CD14-positive monocyte (primary cell): ENCODE results near the gene CDCA7L. TPM values are rescaled to one million over a fixed set of nuclear protein-coding genes. Genes with fewer than 3 reads are reported as not detected.

Source experiments
- DNase-seq, 3 donors: peaks; one replicate each; pipeline ENCODE4 v3.0.0-alpha.2; 2011 to 2022
- H2AFZ ChIP-seq: 2 replicates; pipeline ENCODE4 v1.6.0; 2012; ENCODE audit warnings: mild to moderate bottlenecking, low read depth, low read length, inconsistent platforms; ENCODE audit not compliant: insufficient read depth, poor library complexity, severe bottlenecking
- H3K27ac ChIP-seq, 2 donors: 1 replicate in 1 of 2; 2 replicates in 1 of 2; pipeline ENCODE4 v1.5.1; 2012 to 2013; ENCODE audit warnings: low read length in 2 of 2, control low read depth in 1 of 2, inconsistent platforms in 1 of 2, low read depth in 1 of 2, mild to moderate bottlenecking in 1 of 2
- H3K27me3 ChIP-seq, 2 donors: one replicate each; pipeline versions ENCODE4 v1.6.0 to v1.6.1; 2011 to 2013; ENCODE audit warnings: low read length in 2 of 2; ENCODE audit not compliant: control insufficient read depth in 2 of 2, insufficient read depth in 2 of 2
- H3K36me3 ChIP-seq, 2 donors: replicated peaks in 1 of 2; 1 replicate in 1 of 2; 2 replicates in 1 of 2; pipeline versions ENCODE4 v1.5.1 to v1.6.1; 2012 to 2013; ENCODE audit warnings: low read length in 2 of 2, control low read depth in 1 of 2, inconsistent platforms in 1 of 2, mild to moderate bottlenecking in 1 of 2; ENCODE audit not compliant: insufficient read depth in 2 of 2, control insufficient read depth in 1 of 2
- H3K4me1 ChIP-seq, 2 donors: 1 replicate in 1 of 2; 2 replicates in 1 of 2; pipeline versions ENCODE4 v1.5.1 to v1.6.1; 2012 to 2013; ENCODE audit warnings: low read length in 2 of 2, control low read depth in 1 of 2, inconsistent platforms in 1 of 2, mild to moderate bottlenecking in 1 of 2, moderate library complexity in 1 of 2; ENCODE audit not compliant: insufficient read depth in 2 of 2, control insufficient read depth in 1 of 2
- H3K4me2 ChIP-seq: replicated peaks from 2 replicates; pipeline ENCODE3; 2012; ENCODE audit warnings: low read length, moderate library complexity, mild to moderate bottlenecking; ENCODE audit not compliant: poor library complexity, severe bottlenecking; ENCODE audit errors: extremely low read depth
- H3K4me3 ChIP-seq, 3 experiments: fragments of 200-600 bp in 1 of 3; sonication (generic) in 1 of 3; replicated peaks in 1 of 3; 1 replicate in 2 of 3; 2 replicates in 1 of 3; pipeline ENCODE4 v1.5.1; 2011 to 2013; ENCODE audit warnings: low read length in 3 of 3, mild to moderate bottlenecking in 3 of 3, control low read depth in 2 of 3, low read depth in 2 of 3, inconsistent platforms in 1 of 3, moderate library complexity in 1 of 3
- H3K79me2 ChIP-seq: 2 replicates; pipeline ENCODE4 v1.6.0; 2012; ENCODE audit warnings: mild to moderate bottlenecking, control low read depth, inconsistent platforms, low read length, moderate library complexity; ENCODE audit not compliant: insufficient read depth
- H3K9ac ChIP-seq: 2 replicates; pipeline ENCODE4 v1.6.0; 2017; ENCODE audit warnings: low read length, mild to moderate bottlenecking; ENCODE audit not compliant: insufficient read depth, poor library complexity, severe bottlenecking
- H3K9me3 ChIP-seq, 2 donors: replicated peaks in 1 of 2; 1 replicate in 1 of 2; 2 replicates in 1 of 2; pipeline versions ENCODE4 v1.5.1 to v1.6.1; 2012 to 2013; ENCODE audit warnings: low read length in 2 of 2, control low read depth in 1 of 2; ENCODE audit not compliant: control insufficient read depth in 1 of 2, insufficient read depth in 1 of 2
- H4K20me1 ChIP-seq: 2 replicates; pipeline ENCODE4 v1.6.0; 2012; ENCODE audit warnings: mild to moderate bottlenecking, low read length, control low read depth, moderate library complexity; ENCODE audit not compliant: insufficient read depth
- H3K27ac Mint-ChIP-seq, 7 donors: one replicate each; pipeline ENCODE4 v1.8.0; 2020; ENCODE audit warnings: mild to moderate bottlenecking in 7 of 7, mixed read lengths in 7 of 7, moderate library complexity in 6 of 7, inconsistent platforms in 2 of 7
- H3K27me3 Mint-ChIP-seq, 3 donors: one replicate each; pipeline ENCODE4 v1.8.0; 2021 to 2022; ENCODE audit warnings: low read depth in 3 of 3, mild to moderate bottlenecking in 3 of 3, mixed read lengths in 3 of 3, moderate library complexity in 3 of 3, inconsistent platforms in 1 of 3
- H3K36me3 Mint-ChIP-seq, 2 donors: one replicate each; pipeline ENCODE4 v1.8.0; 2020; ENCODE audit warnings: mixed read lengths in 2 of 2, inconsistent platforms in 1 of 2, mild to moderate bottlenecking in 1 of 2
- H3K4me1 Mint-ChIP-seq: one replicate; pipeline ENCODE4 v1.8.0; 2020; ENCODE audit warnings: mild to moderate bottlenecking, mixed read lengths
- H3K4me3 Mint-ChIP-seq, 2 donors: one replicate each; pipeline ENCODE4 v1.8.0; 2020; ENCODE audit warnings: mild to moderate bottlenecking in 2 of 2, mixed read lengths in 2 of 2, moderate library complexity in 1 of 2
- H3K9me3 Mint-ChIP-seq, 7 donors: one replicate each; pipeline ENCODE4 v1.8.0; 2020 to 2022; ENCODE audit warnings: mixed read lengths in 7 of 7, mild to moderate bottlenecking in 6 of 7, moderate library complexity in 6 of 7, inconsistent platforms in 2 of 7
- WGBS: methylation state at CpG from one replicate; pipeline ENCODE4 v1.1.5; 2013; ENCODE audit warnings: missing lambda C conversion rate; ENCODE audit not compliant: insufficient coverage; 5-methylcytosine and 5-hydroxymethylcytosine counted together
- intact Hi-C, 2 donors: fragments of 100-400 bp; cut with micrococcal nuclease; formaldehyde crosslinking; loops; one replicate each; pipeline versions ENCODE4 v1.15.0 to v1.15.1; 2023
- polyA plus RNA-seq, 3 donors: library from polyadenylated mRNA; depleted of rRNA in 1 of 3; unstranded in 2 of 3; stranded (reverse) in 1 of 3; fragments of 300-500 nt in 2 of 3; fragments of >200 nt in 1 of 3; fragmentation: Illumina TruSeq in 2 of 3; gene quantifications; 1 replicate in 2 of 3; 2 replicates in 1 of 3; pipeline ENCODE4 v1.2.3, GENCODE V29; 2012 to 2021
- TF ChIP-seq, protein P1 (sequence below): fragments of 200-600 bp; IDR thresholded peaks from one replicate; pipeline ENCODE4 v1.8.0; 2022; ENCODE audit warnings: antibody characterized with exemption, mild to moderate bottlenecking

Gene CDCA7L
- polyA plus RNA-seq, 3 donors: 2.5 to 4.3 (median 3.1) TPM

DNA sequence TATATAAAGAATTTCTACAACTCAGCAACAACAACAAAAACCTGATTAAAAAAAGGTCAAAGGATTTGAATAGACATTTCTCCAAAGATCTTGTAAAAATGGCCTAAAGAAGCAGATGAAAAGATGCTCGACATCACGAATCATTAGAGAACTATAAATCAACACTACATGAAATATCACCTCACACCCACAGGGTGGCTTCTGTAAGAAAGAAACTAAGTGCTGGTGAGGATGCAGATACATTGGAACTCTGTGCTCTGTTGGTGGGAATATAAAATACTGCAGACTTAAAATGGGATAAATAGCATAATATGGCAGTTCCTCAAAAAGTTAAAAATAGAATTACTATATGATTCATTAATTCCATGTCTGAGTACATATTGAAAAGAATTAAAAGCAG lies 38.3 kb upstream of the CDCA7L start:
- no peaks in the 10 kb centered on the region for H3K36me3 Mint-ChIP-seq
- no peak overlapping the region for H3K4me2 ChIP-seq
- H3K4me1 ChIP-seq: no peaks in the 10 kb centered on the region
- H3K36me3 ChIP-seq: no peaks in the 10 kb centered on the region
- H3K9ac ChIP-seq: no peak overlapping the region
- H3K4me1 Mint-ChIP-seq: peaks cover 2% of the 10 kb centered on the region
- H3K9me3 ChIP-seq: no peaks in the 10 kb centered on the region
- intact Hi-C loops: no loop called here
- peaks cover 0 to 2% (median 0%) of the 10 kb centered on the region in 3 donors for H3K27me3 Mint-ChIP-seq
- no peaks in the 10 kb centered on the region for H4K20me1 ChIP-seq
- no peaks in the 10 kb centered on the region for H3K79me2 ChIP-seq
- H3K9me3 Mint-ChIP-seq: peaks cover 0 to 3% (median 0%) of the 10 kb centered on the region in 7 donors
- H2AFZ ChIP-seq: no peak overlapping the region
- WGBS: no CpG with 5 or more reads among the region's 2 CpGs
- no peak overlapping the region for H3K4me3 ChIP-seq
- no peak for DNase-seq
- H3K27ac Mint-ChIP-seq: no peak overlapping the region
- no peak overlapping the region for H3K4me3 Mint-ChIP-seq
- H3K27ac ChIP-seq: no peak overlapping the region
- H3K27me3 ChIP-seq: no peaks in the 10 kb centered on the region
- TF ChIP-seq, protein P1, sequence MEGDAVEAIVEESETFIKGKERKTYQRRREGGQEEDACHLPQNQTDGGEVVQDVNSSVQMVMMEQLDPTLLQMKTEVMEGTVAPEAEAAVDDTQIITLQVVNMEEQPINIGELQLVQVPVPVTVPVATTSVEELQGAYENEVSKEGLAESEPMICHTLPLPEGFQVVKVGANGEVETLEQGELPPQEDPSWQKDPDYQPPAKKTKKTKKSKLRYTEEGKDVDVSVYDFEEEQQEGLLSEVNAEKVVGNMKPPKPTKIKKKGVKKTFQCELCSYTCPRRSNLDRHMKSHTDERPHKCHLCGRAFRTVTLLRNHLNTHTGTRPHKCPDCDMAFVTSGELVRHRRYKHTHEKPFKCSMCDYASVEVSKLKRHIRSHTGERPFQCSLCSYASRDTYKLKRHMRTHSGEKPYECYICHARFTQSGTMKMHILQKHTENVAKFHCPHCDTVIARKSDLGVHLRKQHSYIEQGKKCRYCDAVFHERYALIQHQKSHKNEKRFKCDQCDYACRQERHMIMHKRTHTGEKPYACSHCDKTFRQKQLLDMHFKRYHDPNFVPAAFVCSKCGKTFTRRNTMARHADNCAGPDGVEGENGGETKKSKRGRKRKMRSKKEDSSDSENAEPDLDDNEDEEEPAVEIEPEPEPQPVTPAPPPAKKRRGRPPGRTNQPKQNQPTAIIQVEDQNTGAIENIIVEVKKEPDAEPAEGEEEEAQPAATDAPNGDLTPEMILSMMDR: no peak

DNA sequence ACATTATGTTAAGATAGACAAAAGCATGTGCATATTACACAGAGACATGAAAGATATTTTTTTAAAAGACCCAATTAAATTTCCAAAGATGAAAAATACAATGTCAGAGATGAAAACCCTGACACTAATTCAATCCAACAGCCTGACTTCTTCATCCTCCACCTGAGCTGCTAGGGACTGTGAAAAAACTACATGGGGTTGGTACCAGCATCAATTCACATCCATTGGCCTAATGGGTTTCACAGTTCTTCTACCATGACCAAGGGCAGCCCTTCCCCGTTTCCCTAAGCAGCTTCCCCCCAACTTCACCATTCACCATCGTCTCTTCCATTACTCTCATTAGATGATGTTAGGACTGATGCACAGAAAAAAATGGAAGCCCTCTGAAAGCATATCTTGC lies 37.4 kb upstream of the CDCA7L start:
- no peaks in the 10 kb centered on the region for H4K20me1 ChIP-seq
- H3K9me3 Mint-ChIP-seq: no peaks in the 10 kb centered on the region
- no peaks in the 10 kb centered on the region for H3K36me3 ChIP-seq
- TF ChIP-seq, protein P1: no peak
- no peak for DNase-seq
- H3K4me1 ChIP-seq: no peaks in the 10 kb centered on the region
- no peaks in the 10 kb centered on the region for H3K27me3 ChIP-seq
- no peaks in the 10 kb centered on the region for H3K36me3 Mint-ChIP-seq
- no peak overlapping the region for H3K9ac ChIP-seq
- no peak overlapping the region for H3K27ac ChIP-seq
- peaks cover 2% of the 10 kb centered on the region for H3K4me1 Mint-ChIP-seq
- H3K4me3 Mint-ChIP-seq: no peak overlapping the region
- intact Hi-C loops: no loop called here
- no peaks in the 10 kb centered on the region for H3K79me2 ChIP-seq
- peaks cover 0 to 2% (median 0%) of the 10 kb centered on the region in 3 donors for H3K27me3 Mint-ChIP-seq
- peak overlapping the region in 2 of 7 donors; percentile 13 to 40 for H3K27ac Mint-ChIP-seq
- no peak overlapping the region for H3K4me2 ChIP-seq
- H2AFZ ChIP-seq: no peak overlapping the region
- WGBS: no CpG with 5 or more reads among the region's 2 CpGs
- H3K9me3 ChIP-seq: no peaks in the 10 kb centered on the region
- H3K4me3 ChIP-seq: no peak overlapping the region
